GM21717 (cell line): ENCODE data around the gene UBE2G1.
A peak's percentile ranks its signal among the peaks of the same experiment; 100 is the strongest.
"Not testable (repeated sequence)": the region's sequence is repeated elsewhere in the genome, so short reads cannot be mapped to it uniquely, and the experiment has no call there.

ENCODE experiments used
- ATAC-seq: cut with Tn5 transposase; IDR thresholded peaks from one replicate; pipeline ENCODE4 v1.9.1; 2021; ENCODE audit warnings: mild to moderate bottlenecking, moderate library complexity; ENCODE audit not compliant: unreplicated experiment

Gene UBE2G1

GRCh38 chr17:4366327-4367063 is at the start of gene UBE2G1:
UBE2G1 (minus strand) TSS chr17:4366675; CDS start chr17:4366316, 359 bp downstream.
- ATAC-seq = peak; percentile 58

- ATAC-seq = peak; percentile 56
Observed at GRCh38 chr17:4412933-4413831, 46.7 kb upstream of the UBE2G1 start.

GRCh38 chr17:4411201-4411600 is 44.7 kb upstream of the UBE2G1 start:
- ATAC-seq = no peak

- no peak for ATAC-seq
Observed at GRCh38 chr17:4409659-4410058, 43.2 kb upstream of the UBE2G1 start.

GRCh38 chr17:4407851-4408250 is 41.4 kb upstream of the UBE2G1 start:
- no peak for ATAC-seq

- no peak for ATAC-seq
Observed at GRCh38 chr17:4407216-4407615, 40.7 kb upstream of the UBE2G1 start.

GRCh38 chr17:4406386-4406785 is 39.9 kb upstream of the UBE2G1 start:
- ATAC-seq = no peak

GRCh38 chr17:4405699-4406098 is 39.2 kb upstream of the UBE2G1 start:
- ATAC-seq = no peak

GRCh38 chr17:4405038-4405669 is 38.7 kb upstream of the UBE2G1 start:
- no peak for ATAC-seq

- no peak for ATAC-seq
Observed at GRCh38 chr17:4397840-4398239, 31.4 kb upstream of the UBE2G1 start.

GRCh38 chr17:4395111-4395478 is 28.6 kb upstream of the UBE2G1 start:
- ATAC-seq = no peak

- no peak for ATAC-seq
Observed at GRCh38 chr17:4394208-4395110, 28.0 kb upstream of the UBE2G1 start.

- no peak for ATAC-seq
Observed at GRCh38 chr17:4393806-4394205, 27.3 kb upstream of the UBE2G1 start.

- ATAC-seq = no peak
Observed at GRCh38 chr17:4389079-4389478, 22.6 kb upstream of the UBE2G1 start.

- no peak for ATAC-seq
Observed at GRCh38 chr17:4387137-4387536, 20.7 kb upstream of the UBE2G1 start.

- ATAC-seq = no peak
Observed at GRCh38 chr17:4386406-4386805, 19.9 kb upstream of the UBE2G1 start.

- no peak for ATAC-seq
Observed at GRCh38 chr17:4381690-4382671, 15.5 kb upstream of the UBE2G1 start.

GRCh38 chr17:4378626-4379025 is 12.2 kb upstream of the UBE2G1 start:
- ATAC-seq = no peak

GRCh38 chr17:4377247-4377646 is 10.8 kb upstream of the UBE2G1 start:
- ATAC-seq = not testable (repeated sequence)
